Neural progenitor cell (in vitro differentiated cells): ENCODE measurements around the gene SH3BGRL3. TPM values are rescaled to one million over a fixed set of nuclear protein-coding genes. Genes with fewer than 3 reads are reported as not detected.
A peak's percentile ranks its signal among the peaks of the same experiment; 100 is the strongest.

Experiments
- DNase-seq: peaks from one replicate; pipeline ENCODE4 v3.0.0-alpha.2; 2016; ENCODE audit warnings: low spot score
- H2AFZ ChIP-seq: fragments of 200-600 bp; sonication (generic); replicated peaks from 2 replicates; pipeline ENCODE4 v1.6.1; 2016; ENCODE audit warnings: antibody characterized with exemption
- H3F3A ChIP-seq: fragments of 200-600 bp; sonication (generic); 2 replicates; pipeline ENCODE4 v1.6.1; 2016; ENCODE audit warnings: antibody characterized with exemption, low read depth
- H3K27ac ChIP-seq: fragments of 200-600 bp; sonication (generic); 2 replicates; pipeline ENCODE4 v1.5.1; 2016; ENCODE audit warnings: mild to moderate bottlenecking
- H3K27me3 ChIP-seq: fragments of 200-600 bp; sonication (generic); 2 replicates; pipeline ENCODE4 v1.6.1; 2016; ENCODE audit warnings: mild to moderate bottlenecking, moderate library complexity
- H3K36me3 ChIP-seq: fragments of 200-600 bp; sonication (generic); 2 replicates; pipeline ENCODE4 v1.5.1; 2016
- H3K4me1 ChIP-seq: fragments of 200-600 bp; sonication (generic); 2 replicates; pipeline ENCODE4 v1.6.1; 2016; ENCODE audit warnings: mixed run types
- H3K4me2 ChIP-seq: fragments of 200-600 bp; sonication (generic); 2 replicates; pipeline ENCODE4 v1.6.1; 2016
- H3K4me3 ChIP-seq: fragments of 200-600 bp; sonication (generic); 2 replicates; pipeline ENCODE4 v1.5.1; 2016
- H3K79me2 ChIP-seq: fragments of 200-600 bp; sonication (generic); 2 replicates; pipeline ENCODE4 v1.6.1; 2016; ENCODE audit warnings: low read depth
- H3K9ac ChIP-seq: fragments of 200-600 bp; sonication (generic); 2 replicates; pipeline ENCODE4 v1.6.1; 2016
- H3K9me3 ChIP-seq: fragments of 200-600 bp; sonication (generic); 2 replicates; pipeline ENCODE4 v1.5.1; 2016; ENCODE audit warnings: low read depth
- H4K20me1 ChIP-seq: fragments of 200-600 bp; sonication (generic); 2 replicates; pipeline ENCODE4 v1.6.1; 2016; ENCODE audit warnings: low read depth
- H3K27ac Mint-ChIP-seq: 3 replicates; pipeline ENCODE4 v1.8.0; 2021; ENCODE audit warnings: mixed read lengths
- H3K27me3 Mint-ChIP-seq: 2 replicates; pipeline ENCODE4 v1.8.0; 2022; ENCODE audit warnings: low read depth, mild to moderate bottlenecking, inconsistent platforms, moderate library complexity, mixed read lengths; ENCODE audit not compliant: insufficient read depth
- H3K36me3 Mint-ChIP-seq: 3 replicates; pipeline ENCODE4 v1.8.0; 2021; ENCODE audit warnings: mixed read lengths
- H3K4me1 Mint-ChIP-seq: 3 replicates; pipeline ENCODE4 v1.8.0; 2021; ENCODE audit warnings: mixed read lengths
- H3K4me3 Mint-ChIP-seq: 3 replicates; pipeline ENCODE4 v1.8.0; 2021; ENCODE audit warnings: mild to moderate bottlenecking, moderate library complexity, mixed read lengths
- H3K9me3 Mint-ChIP-seq: 3 replicates; pipeline ENCODE4 v1.8.0; 2020; ENCODE audit warnings: mixed read lengths
- EZH2 ChIP-seq: fragments of 200-600 bp; sonication (generic); IDR thresholded peaks from 2 replicates; pipeline ENCODE4 v1.6.1; 2017; ENCODE audit warnings: antibody characterized with exemption, mild to moderate bottlenecking, moderate library complexity
- EZH2phosphoT487 ChIP-seq: fragments of 200-600 bp; sonication (generic); IDR thresholded peaks from 2 replicates; pipeline ENCODE4 v1.6.1; 2017; ENCODE audit warnings: antibody characterized with exemption
- total RNA-seq: library from RNA; depleted of rRNA; stranded (reverse); fragments of >200 nt; gene quantifications from 2 replicates; pipeline ENCODE4 v1.2.3, GENCODE V29; 2015; ENCODE audit warnings: low replicate concordance
- TF ChIP-seq, protein P1 (sequence below): fragments of 200-600 bp; sonication (generic); IDR thresholded peaks from 2 replicates; pipeline ENCODE4 v1.5.1; 2017; ENCODE audit warnings: antibody characterized with exemption, mild to moderate bottlenecking

The SH3BGRL3 gene
- total RNA-seq, 1 donor from 2014 or later = 15.6 TPM

DNA sequence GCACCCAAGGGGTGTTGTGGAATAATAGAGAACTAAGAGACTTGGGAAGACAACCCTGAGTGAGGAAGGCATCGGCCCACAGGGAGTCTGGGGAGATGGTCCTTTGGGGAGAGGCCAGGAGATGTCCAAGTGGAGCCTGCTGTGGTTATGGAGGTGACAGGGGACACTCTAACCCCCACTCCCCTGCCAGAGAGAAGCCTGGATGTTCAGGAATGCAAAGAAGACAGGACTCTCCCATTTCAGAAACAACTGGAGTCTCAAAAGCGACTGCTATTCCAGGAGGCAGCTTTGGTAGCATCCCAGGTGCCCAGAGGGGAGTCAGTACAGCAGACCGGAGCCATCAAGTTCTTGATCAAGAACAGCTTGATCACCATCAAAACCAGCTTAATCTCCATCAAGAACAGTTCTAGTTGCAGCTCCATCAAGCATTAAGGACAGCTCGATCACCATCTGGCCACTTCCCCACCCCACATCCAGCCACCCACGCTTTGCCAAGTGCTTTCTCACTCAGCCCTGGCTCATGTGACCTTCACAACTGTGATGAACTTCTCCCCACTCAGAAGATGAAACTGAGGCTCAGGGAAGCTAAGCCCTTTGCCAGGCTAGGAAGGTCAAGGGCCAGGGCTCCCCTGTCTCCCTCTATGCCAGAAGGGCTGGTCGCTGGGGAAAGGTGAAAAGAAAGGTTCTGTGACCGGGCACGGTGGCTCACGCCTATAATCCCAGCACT is 38.6 kb downstream of the SH3BGRL3 start:
- Histone ChIP-seq H2AFZ (no peak overlapping the region), H3K4me3 (no peak overlapping the region), H3K9me3 (no peaks in the 10 kb centered on the region), H3K36me3 (no peaks in the 10 kb centered on the region), H4K20me1 (no peaks in the 10 kb centered on the region), H3K4me2 (peak overlapping the region; percentile 58), H3F3A (peaks cover 23% of the 10 kb centered on the region), H3K79me2 (no peaks in the 10 kb centered on the region), H3K9ac (no peak overlapping the region), H3K4me1 (peaks cover 18% of the 10 kb centered on the region), H3K27me3 (no peaks in the 10 kb centered on the region), H3K27ac (no peak overlapping the region)
- no peak for TF ChIP-seq EZH2
- TF ChIP-seq EZH2phosphoT487 = no peak
- TF ChIP-seq, protein P1, sequence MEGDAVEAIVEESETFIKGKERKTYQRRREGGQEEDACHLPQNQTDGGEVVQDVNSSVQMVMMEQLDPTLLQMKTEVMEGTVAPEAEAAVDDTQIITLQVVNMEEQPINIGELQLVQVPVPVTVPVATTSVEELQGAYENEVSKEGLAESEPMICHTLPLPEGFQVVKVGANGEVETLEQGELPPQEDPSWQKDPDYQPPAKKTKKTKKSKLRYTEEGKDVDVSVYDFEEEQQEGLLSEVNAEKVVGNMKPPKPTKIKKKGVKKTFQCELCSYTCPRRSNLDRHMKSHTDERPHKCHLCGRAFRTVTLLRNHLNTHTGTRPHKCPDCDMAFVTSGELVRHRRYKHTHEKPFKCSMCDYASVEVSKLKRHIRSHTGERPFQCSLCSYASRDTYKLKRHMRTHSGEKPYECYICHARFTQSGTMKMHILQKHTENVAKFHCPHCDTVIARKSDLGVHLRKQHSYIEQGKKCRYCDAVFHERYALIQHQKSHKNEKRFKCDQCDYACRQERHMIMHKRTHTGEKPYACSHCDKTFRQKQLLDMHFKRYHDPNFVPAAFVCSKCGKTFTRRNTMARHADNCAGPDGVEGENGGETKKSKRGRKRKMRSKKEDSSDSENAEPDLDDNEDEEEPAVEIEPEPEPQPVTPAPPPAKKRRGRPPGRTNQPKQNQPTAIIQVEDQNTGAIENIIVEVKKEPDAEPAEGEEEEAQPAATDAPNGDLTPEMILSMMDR = no peak
- Mint-ChIP-seq H3K27me3 (peaks cover 9% of the 10 kb centered on the region), H3K36me3 (no peaks in the 10 kb centered on the region), H3K9me3 (no peaks in the 10 kb centered on the region), H3K4me1 (peaks cover 30% of the 10 kb centered on the region), H3K4me3 (no peak overlapping the region), H3K27ac (no peak overlapping the region)
- no peak for DNase-seq

DNA sequence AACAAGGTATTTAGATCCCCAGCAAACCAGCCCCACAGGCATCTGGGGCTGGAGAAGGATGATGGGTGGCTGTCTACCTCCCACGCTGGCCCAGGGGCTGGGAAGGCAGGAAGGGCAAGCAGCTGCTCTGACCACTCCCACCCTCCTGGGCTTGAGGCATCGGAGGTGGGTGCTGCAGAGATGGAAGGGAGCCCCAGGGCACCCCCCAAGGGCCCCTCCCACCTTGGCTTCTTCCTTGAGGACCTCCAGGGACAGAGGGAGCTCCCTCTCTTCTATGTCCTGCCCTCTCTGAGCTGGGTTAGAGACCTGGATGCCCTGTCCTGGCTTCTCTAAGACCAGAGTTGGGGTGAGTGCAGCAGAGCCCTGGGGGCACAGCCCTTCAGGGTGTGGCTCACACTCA is 41.0 kb downstream of the SH3BGRL3 start:
- H3K79me2 ChIP-seq = no peaks in the 10 kb centered on the region
- H3K9me3 ChIP-seq = no peaks in the 10 kb centered on the region
- Mint-ChIP-seq H3K4me3 (no peak overlapping the region), H3K4me1 (peaks cover 25% of the 10 kb centered on the region), H3K9me3 (no peaks in the 10 kb centered on the region), H3K36me3 (peaks cover 3% of the 10 kb centered on the region), H3K27ac (no peak overlapping the region), H3K27me3 (peaks cover 4% of the 10 kb centered on the region)
- H3K4me3 ChIP-seq = no peak overlapping the region
- DNase-seq = no peak
- H4K20me1 ChIP-seq = no peaks in the 10 kb centered on the region
- H3K27me3 ChIP-seq = no peaks in the 10 kb centered on the region
- peaks cover 23% of the 10 kb centered on the region for H3F3A ChIP-seq
- no peak overlapping the region for H3K27ac ChIP-seq
- no peak overlapping the region for H3K9ac ChIP-seq
- H2AFZ ChIP-seq = no peak overlapping the region
- no peak overlapping the region for H3K4me2 ChIP-seq
- H3K36me3 ChIP-seq = no peaks in the 10 kb centered on the region
- H3K4me1 ChIP-seq = peaks cover 18% of the 10 kb centered on the region
- TF ChIP-seq EZH2 (no peak), EZH2phosphoT487 (no peak)
- TF ChIP-seq, protein P1 = no peak

DNA sequence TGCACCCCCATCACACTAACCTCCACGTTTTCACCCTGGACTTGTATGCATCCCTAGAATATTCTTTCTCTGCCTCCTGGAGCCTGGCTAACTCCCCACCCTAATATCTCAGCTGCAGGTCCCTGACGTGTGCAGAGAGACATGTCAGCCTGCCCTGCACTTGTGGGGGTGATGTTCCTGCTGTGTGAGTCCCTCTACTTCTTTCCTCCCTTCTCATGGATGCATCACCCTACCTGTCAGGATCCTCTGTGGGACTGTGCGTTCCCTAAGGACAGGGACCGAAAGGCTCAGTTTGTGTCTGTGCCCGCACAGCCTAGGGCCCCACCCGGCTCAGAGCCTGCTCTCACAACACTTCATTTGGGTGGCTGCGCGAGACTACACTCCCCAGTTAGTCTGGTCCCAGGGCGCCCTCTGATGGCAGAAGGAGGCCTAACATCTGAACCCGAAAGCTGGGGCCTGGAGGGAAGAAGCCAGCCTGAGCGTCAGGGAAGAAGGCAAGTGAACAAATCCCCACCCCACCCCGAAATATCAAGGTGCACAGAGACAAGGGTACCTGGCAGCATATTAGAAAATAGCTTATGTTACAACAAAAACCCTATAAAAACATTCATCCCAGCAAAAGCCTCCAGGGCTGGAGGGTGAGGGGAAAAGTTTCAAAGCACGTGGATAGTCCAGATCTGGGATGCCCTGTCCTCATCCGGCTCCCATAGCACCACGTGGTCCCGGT is 41.6 kb downstream of the SH3BGRL3 start:
- peak overlapping the region; percentile 29 for H3K4me2 ChIP-seq
- no peaks in the 10 kb centered on the region for H3K27me3 ChIP-seq
- peaks cover 14% of the 10 kb centered on the region for H3K4me1 ChIP-seq
- H3K9ac ChIP-seq = no peak overlapping the region
- DNase-seq = peak; percentile 90
- Mint-ChIP-seq H3K4me3 (no peak overlapping the region), H3K27ac (peak overlapping the region; percentile 73), H3K4me1 (peaks cover 22% of the 10 kb centered on the region), H3K9me3 (no peaks in the 10 kb centered on the region), H3K36me3 (peaks cover 3% of the 10 kb centered on the region), H3K27me3 (peaks cover 5% of the 10 kb centered on the region)
- H2AFZ ChIP-seq = no peak overlapping the region
- TF ChIP-seq EZH2 (no peak), EZH2phosphoT487 (no peak)
- TF ChIP-seq, protein P1 = peak; percentile 87
- H3K9me3 ChIP-seq = no peaks in the 10 kb centered on the region
- H3K27ac ChIP-seq = no peak overlapping the region
- H3K4me3 ChIP-seq = no peak overlapping the region
- H3F3A ChIP-seq = peaks cover 19% of the 10 kb centered on the region
- no peaks in the 10 kb centered on the region for H3K36me3 ChIP-seq
- H3K79me2 ChIP-seq = no peaks in the 10 kb centered on the region
- H4K20me1 ChIP-seq = no peaks in the 10 kb centered on the region
